Activated CD8-positive, alpha-beta memory T cell treated with anti-CD3 and anti-CD28 coated beads, Interleukin-2, amount 50 U/mL, for 24 hours (primary cell): Measurements from ENCODE around the gene ACACA.

ENCODE experiments used
- DNase-seq: peaks from one replicate; pipeline ENCODE4 v3.0.0-alpha.2; 2020; ENCODE audit errors: extremely low read depth

The ACACA gene

GRCh38 chr17:37344519-37344918, 62.1 kb downstream of the ACACA start:
- DNase-seq, result no peak

GRCh38 chr17:37342589-37342988, 64.0 kb downstream of the ACACA start:
- no peak for DNase-seq

DNA sequence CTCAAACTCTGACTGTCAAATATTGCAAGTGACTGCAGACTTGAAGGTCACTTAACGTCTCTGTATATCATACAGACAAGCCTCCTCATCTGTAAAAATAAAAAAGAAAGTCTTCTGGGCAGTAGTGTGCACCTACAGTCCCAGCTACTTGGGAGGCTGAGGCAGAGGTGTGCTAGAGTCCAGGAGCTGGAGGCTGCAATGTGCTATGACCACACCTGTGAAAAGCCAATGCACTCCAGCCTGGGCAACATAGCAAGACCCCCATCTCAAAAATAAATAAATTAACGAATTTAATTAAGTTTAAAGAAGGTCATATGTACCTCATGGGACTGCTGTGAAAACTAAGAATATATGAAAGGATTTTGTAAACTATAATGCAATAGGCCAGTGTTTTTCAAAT, 65.8 kb downstream of the ACACA start:
- DNase-seq, result no peak

GRCh38 chr17:37339321-37339720, 67.3 kb downstream of the ACACA start:
- no peak for DNase-seq

DNA sequence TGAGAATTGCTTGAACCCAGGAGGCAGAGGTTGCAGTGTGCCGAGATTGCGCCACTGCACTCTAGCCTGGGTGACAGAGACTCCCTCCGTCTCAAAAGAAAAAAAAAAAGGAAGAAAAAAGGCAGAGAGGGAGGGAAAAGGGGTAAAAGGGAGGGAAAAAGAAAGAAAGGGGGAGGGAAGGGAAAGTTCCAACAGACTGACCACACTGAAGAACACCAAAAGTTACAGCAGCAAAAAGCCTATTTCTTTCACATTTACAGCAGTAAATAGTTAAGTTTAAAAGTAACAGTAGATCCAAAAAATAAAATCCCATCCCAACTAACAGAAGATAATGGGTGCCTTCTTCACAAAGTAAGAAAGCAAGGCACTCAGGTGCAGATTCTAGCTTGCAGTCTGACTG, 67.8 kb downstream of the ACACA start:
- DNase-seq, result no peak

GRCh38 chr17:37327341-37328090, 79.1 kb downstream of the ACACA start:
- DNase-seq, result no peak

DNA sequence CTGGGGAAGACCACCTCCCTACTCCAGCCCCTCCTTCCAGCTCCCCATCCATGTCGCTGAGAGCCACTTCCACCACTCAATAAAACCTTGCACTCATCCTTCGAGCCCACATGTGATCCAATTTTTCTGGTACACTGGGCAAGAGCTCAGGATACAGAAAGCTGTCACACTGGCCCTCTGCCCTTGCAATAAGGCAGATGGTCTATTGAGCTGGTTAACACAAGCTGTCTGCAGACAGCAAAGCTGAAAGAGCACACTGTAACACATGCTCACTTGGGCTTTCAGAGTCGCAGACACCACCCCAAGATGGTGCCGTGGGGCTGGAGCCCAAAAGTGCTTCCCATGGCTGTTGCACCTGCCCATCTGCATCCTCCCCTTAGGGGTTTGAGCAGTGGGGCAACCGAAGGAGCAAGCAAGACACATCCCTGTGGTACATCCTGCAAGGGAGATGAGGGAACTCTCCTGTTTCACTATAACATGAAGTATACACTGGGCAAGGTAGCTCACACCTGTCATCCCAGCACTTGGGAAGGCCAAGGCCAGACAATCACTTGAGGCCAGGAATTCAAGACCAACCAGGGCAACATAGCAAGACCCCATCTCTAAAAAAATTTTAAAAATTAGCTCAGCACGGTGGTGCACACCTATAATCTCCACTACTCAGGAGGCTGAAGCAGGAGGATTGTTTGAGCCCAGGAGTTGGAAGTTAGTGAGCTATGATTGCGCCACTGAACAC, 83.6 kb downstream of the ACACA start:
- no peak for DNase-seq

DNA sequence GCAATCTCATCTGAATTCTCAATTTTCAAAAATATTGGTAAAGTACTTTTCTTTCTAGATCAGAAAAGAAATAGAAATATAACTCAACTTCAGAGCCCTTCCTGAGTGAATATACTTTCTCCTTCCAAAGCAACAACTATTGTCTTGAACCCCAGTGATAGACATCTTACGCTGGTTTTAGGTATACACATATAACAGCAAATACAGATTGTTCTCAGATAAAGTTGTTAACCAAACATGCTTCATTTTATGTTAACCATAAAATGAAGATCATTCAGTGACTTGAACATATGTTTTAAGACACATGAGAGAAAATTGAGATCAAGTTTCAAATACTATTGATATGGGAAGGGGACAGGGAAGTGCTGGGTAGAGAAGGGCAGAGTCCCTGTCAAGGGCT, 84.5 kb downstream of the ACACA start:
- DNase-seq, result no peak

DNA sequence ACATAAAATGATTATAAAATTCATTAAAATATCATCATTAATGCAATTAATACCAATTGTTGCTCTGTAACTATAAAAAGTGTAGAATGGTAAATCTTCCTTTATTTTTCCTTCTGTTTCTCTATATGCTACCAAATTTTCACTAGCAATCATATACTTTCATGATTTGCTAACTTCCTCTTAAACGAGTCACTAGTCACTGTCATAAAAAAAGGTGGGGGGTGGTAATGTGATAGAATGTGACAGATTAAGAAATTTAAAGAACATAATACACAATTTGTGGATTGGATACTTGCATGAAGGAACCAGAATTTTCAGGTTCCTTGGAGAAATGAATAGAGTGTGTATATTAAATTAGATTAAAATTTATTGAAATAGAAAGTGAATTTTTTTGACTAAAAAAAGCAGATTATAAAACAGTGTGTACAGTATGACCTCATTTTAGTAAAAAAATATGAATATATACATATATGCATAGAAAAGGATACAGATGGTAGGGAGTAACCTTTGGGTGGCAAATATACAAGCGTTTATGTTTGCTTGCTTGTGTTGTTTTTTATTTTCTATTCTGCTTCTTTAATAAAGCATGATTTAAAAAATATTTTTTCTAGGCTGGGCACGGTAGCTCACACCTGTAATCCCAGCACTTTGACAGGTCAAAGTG, 87.6 kb downstream of the ACACA start:
- no peak for DNase-seq

DNA sequence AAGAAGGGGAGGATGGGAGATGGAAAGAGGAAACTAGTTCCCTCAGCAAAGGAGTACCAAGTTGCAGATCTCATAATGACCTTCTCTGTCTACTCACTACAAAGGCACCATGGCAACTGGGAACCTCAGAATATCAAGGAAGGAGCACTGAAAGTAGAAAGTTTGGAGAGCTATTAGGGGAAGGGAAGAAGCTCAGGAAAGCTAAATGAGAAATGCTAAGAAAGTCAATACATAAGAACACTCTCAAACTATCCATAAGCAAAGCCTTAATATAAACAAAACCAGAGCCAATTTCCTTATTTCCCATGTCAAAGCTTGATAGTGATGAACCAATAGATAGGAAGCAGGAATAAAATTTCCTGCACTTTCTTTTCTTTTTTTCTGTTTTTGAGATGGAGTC, 88.8 kb downstream of the ACACA start:
- no peak for DNase-seq

- DNase-seq, result no peak
Measured at GRCh38 chr17:37315601-37316000, 91.0 kb downstream of the ACACA start.

DNA sequence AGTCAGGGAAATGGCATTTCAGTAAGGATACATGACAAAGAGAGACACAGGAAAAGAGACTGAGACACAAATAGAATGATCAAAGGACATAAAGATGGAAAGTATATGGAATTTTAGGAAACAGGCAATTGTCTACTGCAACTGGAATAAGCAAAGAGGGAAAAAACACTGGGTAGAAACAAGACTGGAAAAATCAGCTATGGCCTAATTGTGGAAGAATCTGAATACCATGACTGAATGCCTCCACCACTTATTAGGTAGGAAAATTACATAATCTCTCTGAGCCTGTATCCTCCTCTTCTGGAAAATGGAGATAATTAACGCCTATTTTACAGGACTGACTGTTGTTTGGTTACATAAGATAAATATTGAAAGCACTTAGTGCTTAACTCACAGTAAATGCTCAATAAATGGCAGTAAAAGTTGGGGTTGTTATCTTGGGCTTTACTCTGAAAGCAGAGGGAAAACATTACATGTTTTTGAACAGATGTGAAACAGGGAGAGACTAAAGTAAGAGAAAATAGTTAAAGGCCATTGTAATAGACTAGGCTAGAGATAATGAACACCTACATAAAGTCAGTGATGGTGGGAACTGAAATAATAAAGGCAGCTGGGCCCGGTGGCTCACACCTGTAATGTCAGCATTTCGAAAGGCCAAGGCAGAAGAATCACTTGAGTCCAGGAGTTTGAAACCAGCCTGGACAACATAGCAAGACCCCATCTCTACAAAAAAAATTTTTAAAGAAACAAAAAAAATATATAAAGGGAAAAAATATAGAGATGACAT, 94.3 kb downstream of the ACACA start:
- DNase-seq, result no peak

GRCh38 chr17:37310940-37311339, 95.7 kb downstream of the ACACA start:
- DNase-seq, result no peak

- DNase-seq, result no peak
Measured at GRCh38 chr17:37309051-37309450, 97.6 kb downstream of the ACACA start.

- DNase-seq, result no peak
Measured at GRCh38 chr17:37305406-37305905, 101.2 kb downstream of the ACACA start.

GRCh38 chr17:37301288-37301687, 105.3 kb downstream of the ACACA start:
- no peak for DNase-seq

DNA sequence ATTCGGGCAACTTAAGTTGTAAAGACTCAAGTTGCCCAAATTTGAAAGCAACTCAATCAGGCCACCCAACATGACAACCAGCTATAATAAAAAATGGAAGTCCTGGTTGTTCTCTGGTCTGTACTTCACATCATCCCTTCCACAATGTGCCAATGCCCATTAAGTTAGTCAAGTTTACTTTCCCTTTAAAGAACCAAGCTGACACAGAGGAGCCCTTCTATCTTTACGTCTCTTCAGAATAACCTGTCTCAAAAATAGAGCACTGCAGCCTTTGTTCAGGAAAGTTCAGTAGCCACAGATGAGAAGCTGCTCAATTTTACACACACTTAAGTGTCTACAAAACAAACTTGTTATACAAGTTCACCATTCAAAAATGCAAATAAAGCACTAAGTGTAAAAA, 106.0 kb downstream of the ACACA start:
- DNase-seq, result no peak

GRCh38 chr17:37299257-37299980, 107.2 kb downstream of the ACACA start:
- DNase-seq, result no peak

DNA sequence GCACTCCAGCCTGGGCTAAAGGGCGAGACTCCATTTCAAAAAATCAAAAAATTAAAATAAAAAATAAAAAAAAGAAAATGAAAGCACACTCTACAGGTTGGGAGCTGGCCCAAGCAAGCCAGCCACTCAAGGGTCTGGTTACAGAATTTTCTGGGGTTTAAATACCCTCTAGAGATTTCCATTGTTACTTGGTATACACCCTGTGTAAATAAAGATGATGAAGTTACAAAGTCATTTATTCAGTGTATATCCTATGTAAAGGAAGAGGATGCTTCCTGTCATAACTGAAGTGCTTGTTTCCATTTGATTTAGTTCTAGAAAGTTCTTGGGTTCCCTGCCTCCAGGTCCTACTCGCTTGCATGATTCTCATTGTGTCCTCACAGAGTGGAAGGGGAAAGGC, 110.7 kb downstream of the ACACA start:
- no peak for DNase-seq

DNA sequence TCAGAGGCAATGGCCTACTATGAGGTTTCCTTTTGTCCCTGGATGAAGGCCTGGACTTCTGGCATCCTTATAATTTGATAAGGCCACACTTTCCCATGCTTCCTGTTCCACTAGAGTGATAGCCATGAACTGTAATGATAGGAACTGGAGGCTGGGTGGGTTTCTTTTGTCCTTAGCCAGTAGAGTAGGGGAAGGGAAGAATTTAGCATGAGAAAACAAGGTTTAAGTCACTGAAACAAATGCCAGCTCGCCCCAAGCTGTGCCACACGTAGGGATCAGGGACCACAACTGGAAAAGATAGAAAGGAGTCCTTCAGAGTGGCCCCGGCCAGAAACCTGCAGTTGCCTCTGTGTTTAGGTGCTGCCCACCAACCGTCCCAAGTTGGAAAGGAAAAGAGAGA, 111.7 kb downstream of the ACACA start:
- DNase-seq, result no peak

DNA sequence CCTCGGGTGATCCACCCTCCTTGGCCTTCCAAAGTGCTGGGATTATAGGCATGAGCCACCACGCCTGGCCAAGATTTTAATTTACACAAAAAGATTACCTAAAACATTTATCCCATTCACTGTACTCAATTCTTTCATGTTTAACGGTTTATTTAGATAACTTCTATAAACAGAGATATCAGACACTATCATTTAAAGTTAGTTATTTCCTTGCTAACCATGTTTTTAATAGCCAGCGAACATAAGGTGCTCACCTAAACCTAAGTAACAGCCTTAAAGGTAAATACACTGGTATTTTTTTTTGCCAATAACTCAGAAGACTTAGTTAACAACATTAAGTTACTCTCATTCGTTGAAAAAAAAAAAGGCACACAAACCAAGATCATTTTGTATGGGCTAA, 112.9 kb downstream of the ACACA start:
- no peak for DNase-seq
